Measurements from ENCODE around the gene PLEKHA7.

The PLEKHA7 gene

DNA sequence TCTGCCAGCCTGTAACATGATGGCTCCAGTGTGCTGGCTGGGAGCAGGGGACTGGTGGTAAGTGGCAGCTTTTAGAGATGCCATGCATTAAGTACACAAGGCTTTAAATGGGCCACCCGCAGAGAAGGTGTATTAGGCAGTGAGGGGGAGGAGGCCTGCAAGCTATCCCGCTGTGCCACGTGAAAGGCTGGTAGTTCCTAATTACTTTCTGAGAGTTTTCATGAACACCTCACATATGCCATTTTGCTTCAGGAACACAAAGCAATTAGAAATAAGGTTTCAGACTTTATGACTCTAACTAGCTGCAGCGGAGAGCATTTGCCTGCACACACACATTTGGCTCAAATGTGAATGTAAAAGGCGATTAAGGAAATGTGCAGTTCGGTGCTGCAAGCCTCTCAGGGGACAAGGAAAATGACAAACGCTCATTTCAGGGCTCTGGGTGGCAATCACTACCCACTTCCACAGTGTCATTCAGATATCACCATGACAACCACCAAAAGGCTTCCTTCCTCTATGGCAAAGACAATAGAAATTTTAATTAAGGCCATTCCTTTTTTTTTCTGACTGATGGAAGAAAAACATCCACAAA, 116.6 kb downstream of the PLEKHA7 start:
- DNase-seq (ENCODE audit: low spot score) = no peak
- in situ Hi-C loops (cut with MboI; ENCODE audit: low pct_unique_long_range_greater_than_20kb, low sequenced_read_pairs, unreplicated experiment) = no loop called here
- TF ChIP-seq, protein P1, sequence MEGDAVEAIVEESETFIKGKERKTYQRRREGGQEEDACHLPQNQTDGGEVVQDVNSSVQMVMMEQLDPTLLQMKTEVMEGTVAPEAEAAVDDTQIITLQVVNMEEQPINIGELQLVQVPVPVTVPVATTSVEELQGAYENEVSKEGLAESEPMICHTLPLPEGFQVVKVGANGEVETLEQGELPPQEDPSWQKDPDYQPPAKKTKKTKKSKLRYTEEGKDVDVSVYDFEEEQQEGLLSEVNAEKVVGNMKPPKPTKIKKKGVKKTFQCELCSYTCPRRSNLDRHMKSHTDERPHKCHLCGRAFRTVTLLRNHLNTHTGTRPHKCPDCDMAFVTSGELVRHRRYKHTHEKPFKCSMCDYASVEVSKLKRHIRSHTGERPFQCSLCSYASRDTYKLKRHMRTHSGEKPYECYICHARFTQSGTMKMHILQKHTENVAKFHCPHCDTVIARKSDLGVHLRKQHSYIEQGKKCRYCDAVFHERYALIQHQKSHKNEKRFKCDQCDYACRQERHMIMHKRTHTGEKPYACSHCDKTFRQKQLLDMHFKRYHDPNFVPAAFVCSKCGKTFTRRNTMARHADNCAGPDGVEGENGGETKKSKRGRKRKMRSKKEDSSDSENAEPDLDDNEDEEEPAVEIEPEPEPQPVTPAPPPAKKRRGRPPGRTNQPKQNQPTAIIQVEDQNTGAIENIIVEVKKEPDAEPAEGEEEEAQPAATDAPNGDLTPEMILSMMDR (IDR thresholded peaks at IDR 0.05; ENCODE audit: extremely low read depth, insufficient read depth, missing control alignments) = no peak

DNA sequence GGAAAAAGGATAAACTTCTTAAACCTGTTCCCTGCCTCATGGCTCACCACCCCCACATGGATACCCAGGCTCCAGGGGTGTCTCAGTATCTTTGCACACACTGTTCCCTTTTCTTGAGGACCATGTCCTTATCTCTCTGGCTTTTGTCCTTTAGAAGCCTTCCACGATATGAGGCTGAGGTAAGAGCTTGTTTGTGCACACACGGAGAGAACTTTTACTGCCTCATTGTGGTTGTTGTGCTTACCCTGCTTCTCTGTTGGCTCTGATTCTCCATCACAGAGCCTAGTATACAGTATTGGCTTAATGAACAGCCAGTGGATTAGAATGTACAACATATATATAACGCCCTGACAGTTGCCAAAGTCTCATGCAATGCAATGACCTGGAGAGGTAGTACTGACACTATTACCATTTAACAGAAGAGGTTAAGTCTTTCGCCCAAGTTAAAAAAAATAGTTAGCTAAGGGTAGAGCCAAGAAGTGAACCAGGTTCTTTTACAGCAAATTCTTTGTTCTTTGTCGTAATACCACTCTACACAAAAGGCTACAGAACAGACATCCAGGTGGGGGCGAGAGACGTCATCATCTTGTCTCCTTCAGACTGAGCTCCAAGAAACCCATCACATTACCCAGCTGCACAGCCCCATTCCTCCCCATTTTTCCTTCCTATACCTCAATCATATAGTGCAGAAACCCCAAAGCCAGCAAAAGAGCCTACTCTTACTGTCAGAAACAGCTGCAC, 117.3 kb downstream of the PLEKHA7 start:
- no peak for DNase-seq (ENCODE audit: low spot score)
- TF ChIP-seq, protein P1 (IDR thresholded peaks at IDR 0.05; ENCODE audit: extremely low read depth, insufficient read depth, missing control alignments) = no peak
- in situ Hi-C loops (cut with MboI; ENCODE audit: low pct_unique_long_range_greater_than_20kb, low sequenced_read_pairs, unreplicated experiment) = no loop called here

DNA sequence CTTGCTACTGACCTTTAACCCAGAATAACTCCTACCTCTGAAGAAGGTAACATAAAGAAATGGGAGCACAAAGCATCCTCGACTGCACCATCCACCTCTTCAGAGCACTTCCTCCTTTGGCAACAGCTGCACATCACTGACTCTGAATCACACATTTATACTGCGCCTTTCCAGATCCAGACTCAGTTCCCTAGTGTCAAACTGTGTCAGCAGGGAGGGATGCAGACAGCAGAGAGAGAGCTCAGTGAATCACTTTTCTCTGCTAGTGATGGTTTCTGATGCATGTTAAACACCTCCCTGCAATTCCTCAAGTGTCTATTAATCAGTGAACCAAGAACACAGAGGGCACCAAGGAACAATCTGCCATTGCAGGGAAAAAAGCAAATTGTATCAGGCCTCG, 118.9 kb downstream of the PLEKHA7 start:
- DNase-seq (ENCODE audit: low spot score) = no peak
- TF ChIP-seq, protein P1 (IDR thresholded peaks at IDR 0.05; ENCODE audit: extremely low read depth, insufficient read depth, missing control alignments) = no peak
- in situ Hi-C loops (cut with MboI; ENCODE audit: low pct_unique_long_range_greater_than_20kb, low sequenced_read_pairs, unreplicated experiment) = no loop called here

DNA sequence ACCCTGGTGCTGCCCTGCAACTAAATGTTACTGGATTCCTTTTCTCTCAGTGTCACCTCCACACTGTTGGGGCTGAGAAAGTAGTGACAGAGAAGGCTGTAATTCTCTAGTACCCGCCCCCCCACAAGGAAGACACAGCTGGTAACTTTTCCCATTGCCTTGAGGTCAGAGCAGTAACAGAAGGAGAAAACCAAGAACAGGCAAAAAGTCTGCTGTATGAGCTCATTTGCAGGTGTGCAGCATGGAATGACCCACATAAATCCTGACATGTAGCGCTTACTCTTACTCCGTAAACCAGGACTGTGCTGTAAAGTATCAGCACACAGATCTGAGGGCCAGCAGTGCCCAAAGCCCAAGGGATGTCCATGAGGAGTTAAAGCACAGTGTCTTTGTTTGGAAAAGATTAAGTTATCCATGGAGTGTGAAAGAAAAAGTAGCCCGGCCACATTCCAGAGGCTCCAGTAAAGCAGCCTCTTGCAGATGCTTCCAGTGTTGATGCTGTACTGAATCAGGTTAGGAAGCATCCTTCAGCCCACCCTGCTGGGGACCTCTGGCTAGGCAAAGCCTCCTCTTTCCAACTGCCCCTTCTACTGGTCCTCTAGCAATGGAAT, 120.7 kb downstream of the PLEKHA7 start:
- in situ Hi-C loops (cut with MboI; ENCODE audit: low pct_unique_long_range_greater_than_20kb, low sequenced_read_pairs, unreplicated experiment) = no loop called here

DNA sequence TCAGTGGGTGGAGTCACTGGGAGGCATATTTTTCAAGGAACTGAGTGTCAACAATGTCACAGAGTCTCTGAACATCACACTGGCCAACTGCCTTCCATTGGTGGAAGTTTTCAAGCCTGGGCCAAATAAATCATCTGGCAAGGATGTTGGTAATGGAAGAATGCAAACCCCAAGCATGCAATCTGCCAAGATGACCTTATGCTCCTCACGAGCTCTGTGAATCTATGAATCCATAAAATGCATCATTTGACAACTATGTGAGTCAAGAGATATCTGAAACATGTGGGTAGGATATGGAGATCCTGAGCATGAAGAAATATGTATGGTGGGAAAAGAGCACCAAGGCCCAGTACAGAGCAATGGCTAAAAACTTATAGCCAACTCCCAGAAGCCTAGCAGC, 122.2 kb downstream of the PLEKHA7 start:
- TF ChIP-seq, protein P1 (IDR thresholded peaks at IDR 0.05; ENCODE audit: extremely low read depth, insufficient read depth, missing control alignments) = no peak
- DNase-seq (ENCODE audit: low spot score) = no peak
- in situ Hi-C loops (cut with MboI; ENCODE audit: low pct_unique_long_range_greater_than_20kb, low sequenced_read_pairs, unreplicated experiment) = no loop called here

More for the DNA sequence above, 120.7 kb downstream of the PLEKHA7 start:
- DNase-seq (ENCODE audit: low spot score) = no peak
- TF ChIP-seq, protein P1 (IDR thresholded peaks at IDR 0.05; ENCODE audit: extremely low read depth, insufficient read depth, missing control alignments) = no peak

DNA sequence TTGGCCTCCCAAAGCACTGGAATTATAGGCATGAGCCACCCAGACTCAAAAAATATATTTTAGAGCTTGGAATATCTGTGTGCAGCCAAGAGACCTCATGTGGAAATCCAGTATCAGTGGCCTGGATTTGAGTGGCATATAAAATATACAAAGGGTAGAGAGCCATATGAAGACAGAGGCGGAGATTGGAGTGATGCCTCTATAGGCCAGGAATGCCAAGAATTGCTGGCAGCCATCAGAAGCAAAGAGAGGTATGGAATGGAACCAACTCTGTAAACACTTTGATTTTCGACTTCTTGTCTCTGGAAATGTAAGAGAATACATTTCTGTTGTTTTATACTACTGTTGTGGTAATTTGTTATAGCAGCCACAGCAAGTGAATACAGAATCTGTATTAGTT, 123.0 kb downstream of the PLEKHA7 start:
- TF ChIP-seq, protein P1 (IDR thresholded peaks at IDR 0.05; ENCODE audit: extremely low read depth, insufficient read depth, missing control alignments) = no peak
- in situ Hi-C loops (cut with MboI; ENCODE audit: low pct_unique_long_range_greater_than_20kb, low sequenced_read_pairs, unreplicated experiment) = no loop called here
- no peak for DNase-seq (ENCODE audit: low spot score)
